Stimulated activated naive CD4-positive, alpha-beta T cell (primary cell): ENCODE measurements around the gene ATG16L2.
"Not testable (repeated sequence)": the region's sequence is repeated elsewhere in the genome, so short reads cannot be mapped to it uniquely, and the experiment has no call there.

Experiments
- DNase-seq, 6 experiments: peaks; one replicate each; lab custom pipeline; 2025; lab: John Stamatoyannopoulos, UW

The ATG16L2 gene

GRCh38 chr11:72826191-72826941 is 12.2 kb downstream of the ATG16L2 start:
- DNase-seq: no peak

DNA sequence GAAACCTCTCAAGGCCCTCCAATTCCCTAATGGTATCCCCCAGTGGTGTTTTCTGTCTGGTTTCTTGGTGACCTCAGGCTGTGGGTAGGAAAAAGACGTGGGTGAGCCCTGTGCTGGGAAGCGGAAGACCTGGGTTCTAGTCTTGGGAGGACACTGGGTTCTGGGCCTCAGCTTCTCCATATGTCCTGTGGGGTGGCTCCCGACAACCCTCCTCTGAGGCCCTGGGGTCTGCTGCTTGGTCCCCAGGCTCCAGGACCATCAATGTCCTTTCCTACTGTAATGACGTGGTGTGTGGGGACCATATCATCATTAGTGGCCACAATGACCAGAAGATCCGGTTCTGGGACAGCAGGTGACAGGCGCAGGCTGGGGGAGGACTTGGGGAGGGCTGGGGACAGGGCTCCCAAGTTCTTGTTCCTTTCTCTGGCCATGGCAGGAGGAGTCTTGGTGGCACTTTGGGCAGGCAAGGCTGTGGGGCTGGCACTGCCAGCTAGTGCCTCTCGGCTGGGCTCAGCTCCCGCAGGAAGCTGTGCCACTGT is 12.8 kb downstream of the ATG16L2 start:
- no peak for DNase-seq

GRCh38 chr11:72827656-72828055 is 13.4 kb downstream of the ATG16L2 start:
- not testable (repeated sequence) for DNase-seq

DNA sequence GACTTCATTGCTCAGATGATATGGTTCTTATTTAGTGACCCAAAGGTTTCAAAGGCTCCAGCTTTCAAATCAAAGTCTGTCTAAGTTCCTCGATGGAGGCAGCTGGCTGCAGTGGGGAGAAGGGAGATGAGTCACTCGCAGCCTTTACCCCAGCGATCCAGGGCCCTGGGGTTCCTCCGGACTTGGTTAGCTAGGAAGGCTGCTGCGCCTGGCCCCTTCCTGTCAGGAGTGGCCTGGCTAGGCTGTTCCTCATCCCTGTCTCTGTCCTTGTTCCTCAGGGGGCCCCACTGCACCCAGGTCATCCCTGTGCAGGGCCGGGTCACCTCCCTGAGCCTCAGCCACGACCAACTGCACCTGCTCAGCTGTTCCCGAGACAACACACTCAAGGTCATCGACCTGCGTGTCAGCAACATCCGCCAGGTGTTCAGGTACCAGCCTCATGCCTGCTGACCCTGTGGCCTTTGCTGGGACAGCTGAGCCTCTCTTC is 13.9 kb downstream of the ATG16L2 start:
- no peak for DNase-seq

DNA sequence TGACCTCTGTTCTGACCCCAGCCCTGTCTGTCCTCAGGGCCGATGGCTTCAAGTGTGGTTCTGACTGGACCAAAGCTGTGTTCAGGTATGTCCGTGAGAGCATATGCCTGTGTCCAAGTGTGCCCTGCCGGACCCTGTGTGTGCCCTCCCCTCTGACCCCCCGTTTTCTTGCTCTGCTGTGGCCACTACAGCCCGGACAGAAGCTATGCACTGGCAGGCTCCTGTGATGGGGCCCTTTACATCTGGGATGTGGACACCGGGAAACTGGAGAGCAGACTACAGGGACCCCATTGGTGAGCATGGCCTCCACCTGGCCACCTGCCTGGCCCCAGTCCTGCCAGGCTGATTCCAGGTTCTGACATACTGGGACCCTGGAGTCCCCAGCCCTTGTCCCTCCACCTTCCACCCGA is 14.5 kb downstream of the ATG16L2 start:
- no peak for DNase-seq

GRCh38 chr11:72829178-72829577 is 15.0 kb downstream of the ATG16L2 start:
- no peak for DNase-seq

DNA sequence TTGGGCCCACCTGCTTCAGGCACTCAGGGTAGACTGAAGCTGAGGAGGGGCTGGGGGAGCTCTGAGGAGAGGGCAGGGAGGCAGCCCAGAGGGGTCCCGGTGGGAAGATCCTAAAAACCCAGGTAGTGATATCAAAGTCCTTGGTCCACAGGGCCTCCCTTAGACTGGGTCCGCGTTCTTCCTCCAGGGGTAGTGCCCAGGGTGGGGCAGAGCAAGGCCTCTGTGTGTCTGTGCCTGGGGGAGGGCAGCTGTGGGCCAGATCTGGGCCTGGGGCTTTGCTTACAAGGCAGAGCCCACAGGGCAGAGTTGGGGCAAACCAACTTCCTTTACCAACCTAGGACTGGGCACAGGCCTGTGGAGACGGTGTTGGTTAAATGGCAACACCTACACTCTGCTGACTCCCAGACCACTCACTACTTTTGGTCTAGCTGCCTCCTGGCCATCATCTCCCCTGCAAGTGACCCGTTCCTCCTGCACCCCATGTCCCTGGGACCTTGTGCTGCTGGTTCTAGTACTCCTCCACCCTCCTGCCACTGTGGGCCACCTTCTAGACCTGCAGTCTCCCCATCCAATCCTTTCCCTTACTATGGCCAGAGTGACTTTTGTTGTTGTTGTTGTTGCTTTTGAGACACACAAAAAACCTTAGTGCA is 15.8 kb downstream of the ATG16L2 start:
- DNase-seq: no peak

DNA sequence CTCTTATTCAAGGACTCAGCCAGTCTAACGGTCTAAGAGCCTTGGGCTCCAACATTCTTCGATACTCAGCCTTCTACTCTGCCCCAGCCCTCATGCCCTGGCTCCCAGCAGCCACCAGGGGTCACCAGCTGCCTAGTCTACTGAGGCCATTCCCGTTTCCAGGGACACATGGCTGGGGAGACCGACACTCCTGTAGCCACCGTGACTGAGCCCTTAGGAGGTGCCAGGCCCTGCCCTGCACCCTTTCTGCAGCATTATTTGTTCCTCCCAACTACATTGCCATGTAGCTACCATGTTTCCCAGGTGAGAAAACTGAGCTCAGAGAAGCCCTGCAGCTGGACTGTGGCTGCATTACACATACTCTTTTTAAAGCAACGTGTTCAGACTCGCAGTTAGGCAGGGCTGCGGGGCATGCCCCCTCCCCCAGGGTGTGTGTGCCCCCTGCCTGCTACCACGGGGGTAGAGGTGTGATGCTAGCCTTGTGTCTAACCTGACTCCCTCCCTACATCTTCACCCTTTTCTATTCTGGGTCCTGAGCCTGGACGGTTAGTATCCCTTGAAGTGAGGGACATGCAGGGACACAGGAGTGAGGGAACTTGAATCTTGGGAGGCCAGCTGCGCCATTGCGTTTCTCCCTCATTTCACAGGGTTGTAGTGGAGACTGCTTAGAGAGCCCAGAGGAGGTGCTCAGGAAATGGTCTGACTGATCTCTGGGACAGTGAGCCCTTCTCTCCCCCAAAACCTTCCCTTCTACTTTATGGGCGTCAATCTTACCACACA is 17.5 kb downstream of the ATG16L2 start:
- peak in 5 of 6 experiments; percentile 17 to 58 (median 44) for DNase-seq

DNA sequence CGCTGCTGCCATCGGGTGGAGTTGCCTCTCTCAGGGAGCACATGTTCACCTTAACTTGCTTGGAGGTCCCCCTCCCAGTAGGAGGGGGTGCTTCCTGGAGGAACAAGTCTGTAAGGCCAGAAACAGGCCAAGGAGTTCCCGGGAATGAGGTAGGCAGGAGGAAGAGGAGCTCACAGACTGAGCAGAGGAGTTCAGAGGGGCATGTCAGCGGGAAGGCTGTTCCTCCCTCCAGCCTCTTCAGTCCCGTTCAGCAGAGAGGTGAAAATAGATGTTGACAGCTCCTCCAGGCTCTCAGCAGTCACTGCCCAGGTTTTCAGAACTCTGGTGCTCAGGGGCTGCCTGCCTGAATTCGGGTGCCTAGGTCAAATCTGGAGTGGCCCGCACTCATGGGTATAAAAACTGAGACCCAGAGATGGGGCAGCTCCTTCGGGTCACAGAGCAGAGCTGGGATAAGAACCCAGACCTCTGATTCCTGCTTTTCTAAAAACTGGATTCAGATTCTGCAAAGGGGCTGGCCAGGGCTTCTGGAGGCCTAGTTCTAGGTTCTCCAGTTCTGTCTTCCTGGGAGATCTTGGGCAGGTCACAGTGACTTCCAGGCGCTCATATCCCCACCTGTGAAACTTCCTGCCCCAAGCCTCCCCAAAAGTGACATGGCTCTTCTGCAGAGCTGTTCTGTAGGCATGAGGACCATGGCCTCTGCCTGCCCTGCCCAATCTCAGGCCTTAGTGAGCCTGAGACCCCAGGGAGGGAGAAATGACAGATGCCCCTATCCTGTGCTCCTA is 18.3 kb downstream of the ATG16L2 start:
- no peak for DNase-seq

- no peak for DNase-seq
These were observed 19.0 kb downstream of the ATG16L2 start for GRCh38 chr11:72833083-72833733.

DNA sequence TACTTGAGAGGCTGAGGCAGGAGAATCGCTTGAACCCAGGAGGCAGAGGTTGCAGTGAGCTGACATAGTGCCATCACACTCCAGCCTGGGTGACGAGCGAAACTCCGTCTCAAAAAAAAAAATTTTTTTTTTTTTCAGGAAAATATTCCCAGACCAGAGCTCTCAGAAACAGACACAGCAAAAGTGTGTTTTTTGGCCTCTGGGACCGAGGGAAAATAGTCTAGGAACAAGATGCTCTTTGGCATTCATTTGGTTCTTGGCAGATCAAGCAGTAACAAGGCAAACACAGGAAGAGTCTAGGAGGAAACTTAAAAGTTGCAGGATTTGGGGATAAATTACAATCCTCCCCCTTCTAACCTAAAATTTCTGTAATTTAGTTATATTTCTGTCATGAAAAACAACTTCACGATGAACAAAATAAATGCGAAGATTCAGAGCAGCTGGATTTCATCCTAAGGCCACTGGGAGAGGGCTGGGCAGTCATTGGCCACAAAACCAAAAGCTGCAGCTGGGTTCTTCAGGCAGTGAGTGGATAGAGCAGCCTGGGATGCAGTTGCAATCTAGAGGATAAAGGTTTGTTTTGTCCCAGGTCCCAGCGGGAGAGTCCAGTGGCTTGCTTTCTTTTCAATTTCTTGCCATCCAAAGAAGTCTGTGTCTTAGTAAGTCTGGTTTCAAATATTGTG is 19.7 kb downstream of the ATG16L2 start:
- DNase-seq: no peak

DNA sequence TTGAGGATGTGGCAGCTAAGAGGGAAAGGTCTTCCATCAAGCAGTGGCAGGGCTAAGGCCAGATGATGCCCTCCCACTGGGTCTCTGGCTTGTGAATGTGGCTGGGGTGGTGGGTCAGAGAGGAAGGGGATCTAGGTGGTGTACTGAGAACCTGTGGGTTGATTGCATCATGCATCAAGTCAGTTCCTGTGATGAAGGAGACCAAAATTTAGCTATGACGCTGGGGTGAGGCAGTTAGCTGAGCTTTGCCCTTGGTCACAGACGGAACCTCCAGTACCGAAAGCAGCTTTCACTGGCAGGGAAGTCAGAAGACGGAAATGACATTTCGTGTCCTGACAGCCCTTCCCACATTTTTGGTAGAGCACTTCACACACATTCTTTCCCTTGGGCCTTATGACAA is 20.7 kb downstream of the ATG16L2 start:
- DNase-seq: no peak

DNA sequence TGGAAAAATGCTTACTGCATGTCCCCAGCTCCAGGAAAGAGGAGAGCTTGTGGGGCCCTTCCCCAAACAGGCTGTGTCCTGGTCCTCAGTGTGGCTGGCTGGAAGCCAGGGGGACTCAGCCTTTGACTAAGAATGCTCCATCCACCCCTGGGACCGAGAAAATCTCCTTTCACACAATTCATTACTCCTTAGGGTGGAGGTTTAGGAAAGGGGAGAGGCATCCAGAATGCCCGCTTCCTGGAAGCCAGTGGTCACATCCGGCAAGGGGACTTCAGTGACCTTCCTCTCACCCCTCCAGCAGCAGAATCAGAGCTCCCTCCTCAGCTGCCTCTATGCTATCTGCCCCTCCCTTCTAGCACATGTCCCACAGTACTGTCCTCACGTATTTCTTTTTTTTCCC is 21.9 kb downstream of the ATG16L2 start:
- DNase-seq: no peak

DNA sequence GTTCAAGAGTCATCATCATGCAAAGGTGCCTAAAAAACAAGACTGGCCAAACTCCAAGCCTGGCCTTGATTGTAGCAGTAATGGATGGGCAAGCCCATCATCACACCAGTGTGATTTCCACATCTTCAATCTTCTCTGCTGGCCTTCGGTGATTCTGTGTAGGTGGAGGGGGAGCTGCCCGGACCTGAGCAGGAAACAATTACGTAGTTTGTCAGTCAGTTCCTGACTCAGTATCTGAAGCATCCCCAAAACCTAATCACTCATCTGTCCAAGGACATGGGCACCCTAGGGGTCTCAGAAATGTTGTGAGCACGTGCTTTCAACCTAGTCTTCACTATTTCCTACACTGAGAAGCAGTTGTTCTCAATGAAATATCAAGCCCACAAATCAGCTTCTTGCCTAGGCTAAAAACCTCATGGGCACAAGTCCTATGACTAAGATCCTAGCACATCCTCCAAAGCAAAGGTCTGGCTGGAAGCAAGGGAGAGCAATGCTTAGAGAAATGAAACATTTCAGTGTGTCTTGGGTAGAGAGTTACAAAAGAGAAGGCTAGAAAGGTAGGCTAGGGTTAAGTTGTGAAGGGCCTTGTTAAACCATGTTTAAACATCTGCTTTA is 24.6 kb downstream of the ATG16L2 start:
- no peak for DNase-seq

DNA sequence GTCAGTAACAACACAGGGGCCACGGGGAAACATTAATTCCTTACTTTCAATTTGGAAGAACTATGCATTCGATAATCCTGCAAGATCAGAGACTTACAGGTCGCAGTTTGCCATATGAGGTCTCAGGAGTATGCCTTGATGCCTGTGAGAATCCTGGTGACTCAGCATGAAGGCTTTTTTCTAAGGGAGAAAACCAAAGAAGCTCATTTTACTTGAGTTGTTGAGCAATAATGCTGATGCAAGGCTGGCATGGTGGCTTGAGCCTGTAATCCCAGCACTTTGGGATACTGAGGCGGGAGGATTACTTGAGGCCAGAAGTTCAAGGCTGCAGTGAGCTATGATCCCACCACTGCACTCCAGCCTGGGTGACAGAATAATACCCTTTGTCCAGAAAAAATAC is 26.6 kb downstream of the ATG16L2 start:
- DNase-seq: no peak

- DNase-seq: no peak
These were observed 27.2 kb downstream of the ATG16L2 start for GRCh38 chr11:72841397-72841796.

DNA sequence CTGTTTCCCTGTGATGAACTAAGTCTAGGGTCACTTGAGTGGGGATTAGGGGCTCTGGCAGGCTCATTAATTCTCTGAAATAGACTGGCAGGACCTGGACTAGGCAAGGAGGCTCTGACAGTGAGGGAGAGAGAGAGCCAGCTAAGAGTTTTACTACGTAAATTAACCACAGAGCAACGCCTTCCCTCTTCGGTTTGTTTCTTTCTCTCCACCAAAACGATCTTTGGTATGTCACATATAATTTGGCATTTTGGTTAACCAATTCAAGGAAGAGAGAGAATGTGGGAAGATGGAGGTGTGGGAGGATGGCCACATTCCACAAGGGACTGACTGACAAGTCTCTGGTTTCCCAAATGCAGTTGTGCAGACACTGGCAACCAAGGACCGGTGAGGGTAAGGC is 27.9 kb downstream of the ATG16L2 start:
- DNase-seq: no peak

DNA sequence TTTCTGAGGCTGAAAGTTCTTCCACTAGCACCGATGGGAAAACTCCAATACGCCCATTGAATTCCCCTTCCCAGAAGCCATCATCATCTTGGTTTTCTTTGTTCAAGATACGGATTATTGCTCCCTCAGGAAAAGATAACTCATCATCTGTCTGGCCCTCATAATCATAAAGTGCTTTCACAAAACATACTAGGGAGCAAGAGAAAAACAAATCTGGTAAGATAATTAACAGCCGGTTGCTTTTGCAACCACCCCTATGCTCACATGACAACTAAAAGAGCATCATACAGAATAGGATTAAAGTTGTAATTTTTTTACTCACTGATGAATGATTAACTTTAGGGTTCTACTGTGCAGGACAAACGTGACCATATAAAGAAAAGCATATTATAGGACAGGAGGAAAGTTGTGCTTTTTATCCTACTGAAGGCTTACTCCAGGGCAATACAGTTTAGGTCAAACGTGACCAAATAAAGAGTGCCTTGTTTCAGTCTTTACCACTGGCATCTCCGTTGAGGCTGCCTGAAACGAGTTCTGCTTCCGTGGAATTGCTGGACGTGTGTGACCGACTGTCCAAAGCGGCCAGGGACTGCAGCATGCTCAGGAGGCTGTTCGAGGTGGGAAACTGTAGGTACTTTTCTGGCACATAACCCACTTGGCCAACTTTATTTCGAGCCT is 28.6 kb downstream of the ATG16L2 start:
- DNase-seq: no peak

GRCh38 chr11:72844356-72844755 is 30.1 kb downstream of the ATG16L2 start:
- DNase-seq: no peak
